Hepatocyte (in vitro differentiated cells): Measurements from ENCODE around the gene CLIP2. TPM values are rescaled to one million over a fixed set of nuclear protein-coding genes. Genes with fewer than 3 reads are reported as not detected.
A peak's percentile ranks its signal among the peaks of the same experiment; 100 is the strongest.
"Not testable (repeated sequence)": the region's sequence is repeated elsewhere in the genome, so short reads cannot be mapped to it uniquely, and the experiment has no call there.

Experiments used
- DNase-seq: peaks from one replicate; pipeline ENCODE4 v3.0.0-alpha.2; 2016; ENCODE audit warnings: low spot score
- H2AFZ ChIP-seq: fragments of 200-600 bp; sonication (generic); 2 replicates; pipeline ENCODE4 v1.6.0; 2016; ENCODE audit warnings: antibody characterized with exemption, mild to moderate bottlenecking
- H3K27ac ChIP-seq: fragments of 200-600 bp; sonication (generic); 2 replicates; pipeline ENCODE4 v1.5.1; 2016; ENCODE audit warnings: mild to moderate bottlenecking
- H3K27me3 ChIP-seq: fragments of 200-600 bp; sonication (generic); 2 replicates; pipeline ENCODE4 v1.6.1; 2016
- H3K36me3 ChIP-seq: fragments of 200-600 bp; sonication (generic); replicated peaks from 2 replicates; pipeline ENCODE4 v1.5.1; 2016; ENCODE audit warnings: low read depth; ENCODE audit not compliant: insufficient read depth
- H3K4me1 ChIP-seq: fragments of 200-600 bp; sonication (generic); 2 replicates; pipeline ENCODE4 v1.5.1; 2016; ENCODE audit warnings: mild to moderate bottlenecking, moderate library complexity; ENCODE audit not compliant: insufficient read depth
- H3K4me2 ChIP-seq: fragments of 200-600 bp; sonication (generic); 2 replicates; pipeline ENCODE4 v1.6.0; 2016
- H3K4me3 ChIP-seq: fragments of 200-600 bp; sonication (generic); 2 replicates; pipeline ENCODE4 v1.5.1; 2016; ENCODE audit warnings: mild to moderate bottlenecking
- H3K79me2 ChIP-seq: fragments of 200-600 bp; sonication (generic); 2 replicates; pipeline ENCODE4 v1.6.0; 2017; ENCODE audit warnings: mild to moderate bottlenecking
- H3K9me2 ChIP-seq: fragments of 200-600 bp; sonication (generic); replicated peaks from 2 replicates; pipeline ENCODE4 v1.6.0; 2017; ENCODE audit warnings: mild to moderate bottlenecking; ENCODE audit not compliant: insufficient read depth
- H3K9me3 ChIP-seq: fragments of 200-600 bp; sonication (generic); 2 replicates; pipeline ENCODE4 v1.5.1; 2016; ENCODE audit warnings: low read depth, mild to moderate bottlenecking
- H4K20me1 ChIP-seq: fragments of 200-600 bp; sonication (generic); 2 replicates; pipeline ENCODE4 v1.6.0; 2016; ENCODE audit warnings: mild to moderate bottlenecking; ENCODE audit not compliant: insufficient read depth, poor library complexity, severe bottlenecking
- EZH2 ChIP-seq: fragments of 200-600 bp; sonication (generic); IDR thresholded peaks from 2 replicates; pipeline ENCODE4 v1.6.1; 2016; ENCODE audit warnings: antibody characterized with exemption, mild to moderate bottlenecking, borderline replicate concordance
- EZH2phosphoT487 ChIP-seq: fragments of 200-600 bp; sonication (generic); IDR thresholded peaks from one replicate; pipeline ENCODE4 v1.6.1; 2018; ENCODE audit warnings: antibody characterized with exemption, mild to moderate bottlenecking, low read depth, moderate library complexity; ENCODE audit not compliant: unreplicated experiment, severe bottlenecking
- WGBS: methylation state at CpG from one replicate; pipeline ENCODE4 v1.1.6; 2016; ENCODE audit warnings: low lambda C conversion rate; ENCODE audit errors: missing lambda C conversion rate; 5-methylcytosine and 5-hydroxymethylcytosine counted together
- polyA plus RNA-seq: library from polyadenylated mRNA; unstranded; fragments of >200 nt; fragmentation: Nextera tagmentation; extraction: Ambion mirVana; gene quantifications from 2 replicates; pipeline ENCODE4 v1.2.1, GENCODE V29; 2016
- total RNA-seq: library from RNA; depleted of rRNA; stranded (reverse); fragments of >200 nt; gene quantifications from 2 replicates; pipeline ENCODE4 v1.2.3, GENCODE V29; 2014
- TF ChIP-seq, protein P1 (sequence below): fragments of 200-600 bp; sonication (generic); IDR thresholded peaks from 2 replicates; pipeline ENCODE4 v1.5.1; 2016; ENCODE audit warnings: antibody characterized with exemption, mild to moderate bottlenecking; ENCODE audit not compliant: poor library complexity

Gene CLIP2
- total and polyA plus RNA-seq, 2 experiments from 2014 or later: 17.9 to 28.5 TPM

DNA sequence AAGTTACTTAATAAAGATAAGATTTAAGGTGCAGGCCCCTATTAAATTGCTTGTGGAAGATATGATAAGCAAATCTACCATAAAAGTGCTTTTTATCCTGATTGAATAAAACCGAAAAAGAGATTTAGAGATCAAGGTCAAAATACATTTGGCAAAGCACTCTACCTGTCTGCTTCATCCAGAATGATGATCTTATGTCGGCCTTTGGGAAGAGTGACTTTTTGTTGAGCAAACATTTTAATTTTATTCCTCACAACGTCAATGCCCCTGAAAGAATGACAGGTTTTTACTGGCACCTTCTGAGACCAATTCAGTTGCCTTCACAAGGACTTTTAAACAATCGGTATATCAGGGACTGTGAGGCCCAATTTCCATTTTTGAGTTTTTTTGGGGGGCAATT lies 42.7 kb upstream of the CLIP2 start:
- Histone ChIP-seq H4K20me1 (no peaks in the 10 kb centered on the region), H3K27ac (no peak overlapping the region), H3K79me2 (no peaks in the 10 kb centered on the region), H3K9me2 (no peaks in the 10 kb centered on the region), H3K36me3 (no peaks in the 10 kb centered on the region), H3K27me3 (no peaks in the 10 kb centered on the region), H3K4me3 (no peak overlapping the region), H3K4me1 (no peaks in the 10 kb centered on the region), H2AFZ (no peak overlapping the region), H3K4me2 (no peak overlapping the region), H3K9me3 (no peaks in the 10 kb centered on the region)
- no peak for TF ChIP-seq EZH2phosphoT487
- TF ChIP-seq, protein P1, sequence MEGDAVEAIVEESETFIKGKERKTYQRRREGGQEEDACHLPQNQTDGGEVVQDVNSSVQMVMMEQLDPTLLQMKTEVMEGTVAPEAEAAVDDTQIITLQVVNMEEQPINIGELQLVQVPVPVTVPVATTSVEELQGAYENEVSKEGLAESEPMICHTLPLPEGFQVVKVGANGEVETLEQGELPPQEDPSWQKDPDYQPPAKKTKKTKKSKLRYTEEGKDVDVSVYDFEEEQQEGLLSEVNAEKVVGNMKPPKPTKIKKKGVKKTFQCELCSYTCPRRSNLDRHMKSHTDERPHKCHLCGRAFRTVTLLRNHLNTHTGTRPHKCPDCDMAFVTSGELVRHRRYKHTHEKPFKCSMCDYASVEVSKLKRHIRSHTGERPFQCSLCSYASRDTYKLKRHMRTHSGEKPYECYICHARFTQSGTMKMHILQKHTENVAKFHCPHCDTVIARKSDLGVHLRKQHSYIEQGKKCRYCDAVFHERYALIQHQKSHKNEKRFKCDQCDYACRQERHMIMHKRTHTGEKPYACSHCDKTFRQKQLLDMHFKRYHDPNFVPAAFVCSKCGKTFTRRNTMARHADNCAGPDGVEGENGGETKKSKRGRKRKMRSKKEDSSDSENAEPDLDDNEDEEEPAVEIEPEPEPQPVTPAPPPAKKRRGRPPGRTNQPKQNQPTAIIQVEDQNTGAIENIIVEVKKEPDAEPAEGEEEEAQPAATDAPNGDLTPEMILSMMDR: no peak
- no peak for TF ChIP-seq EZH2
- WGBS: 44% methylated on average over 4 of the region's 4 CpGs
- no peak for DNase-seq

DNA sequence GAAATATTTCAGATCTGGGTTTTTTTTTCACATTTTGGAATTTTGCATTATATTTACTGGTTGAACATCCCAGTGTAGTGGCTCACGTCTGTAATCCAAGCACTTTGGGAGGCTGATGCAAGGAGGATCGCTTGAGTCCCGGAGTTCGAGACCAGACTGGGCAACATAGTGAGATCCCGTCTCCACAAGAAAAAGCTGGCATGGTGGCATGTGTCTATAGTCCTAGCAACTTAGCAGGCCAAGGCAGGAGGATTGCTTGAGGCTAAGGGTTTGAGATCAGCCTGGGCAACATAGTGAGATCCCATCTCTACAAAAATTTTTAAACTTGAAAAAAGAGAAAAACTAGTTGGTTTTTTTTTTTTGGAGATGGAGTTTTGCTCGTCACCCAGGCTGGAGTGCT lies 41.1 kb upstream of the CLIP2 start:
- no peaks in the 10 kb centered on the region for H3K36me3 ChIP-seq
- H3K27me3 ChIP-seq: no peaks in the 10 kb centered on the region
- no peak overlapping the region for H3K4me2 ChIP-seq
- no peaks in the 10 kb centered on the region for H3K9me3 ChIP-seq
- no peak overlapping the region for H3K4me3 ChIP-seq
- no peak for DNase-seq
- no peak overlapping the region for H3K27ac ChIP-seq
- no peaks in the 10 kb centered on the region for H4K20me1 ChIP-seq
- H3K79me2 ChIP-seq: peaks cover 8% of the 10 kb centered on the region
- H2AFZ ChIP-seq: no peak overlapping the region
- H3K4me1 ChIP-seq: peaks cover under 1% of the 10 kb centered on the region
- TF ChIP-seq EZH2 (no peak), EZH2phosphoT487 (no peak)
- TF ChIP-seq, protein P1: no peak
- WGBS: 99% methylated on average over 6 of the region's 6 CpGs
- no peaks in the 10 kb centered on the region for H3K9me2 ChIP-seq

DNA sequence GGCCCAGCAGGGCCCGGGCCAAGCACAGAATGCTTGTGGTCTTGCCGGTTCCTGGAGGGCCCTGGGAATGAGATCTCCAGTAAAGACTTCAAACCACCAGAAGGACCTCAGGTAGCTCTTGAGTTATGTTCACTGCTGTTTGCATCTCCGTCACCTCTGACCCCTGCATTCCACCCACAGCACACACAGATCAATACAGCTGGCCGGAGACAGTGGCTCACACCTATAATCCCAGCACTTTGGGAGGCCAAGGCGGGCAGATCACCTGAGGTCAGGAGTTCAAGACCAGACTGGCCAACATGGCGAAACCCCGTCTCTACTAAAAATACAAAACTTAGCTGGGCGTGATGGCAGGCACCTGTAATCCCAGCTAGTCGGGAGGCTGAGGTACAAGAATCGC lies 40.1 kb upstream of the CLIP2 start:
- not testable (repeated sequence) for H3K4me3 ChIP-seq, H3K4me2 ChIP-seq, H3K27ac ChIP-seq, H3K27me3 ChIP-seq, H3K36me3 ChIP-seq, H3K9me2 ChIP-seq, DNase-seq, H2AFZ ChIP-seq, H4K20me1 ChIP-seq, H3K9me3 ChIP-seq, H3K4me1 ChIP-seq
- peaks cover 17% of the 10 kb centered on the region for H3K79me2 ChIP-seq
- 83% methylated on average over 10 of the region's 10 CpGs for WGBS

DNA sequence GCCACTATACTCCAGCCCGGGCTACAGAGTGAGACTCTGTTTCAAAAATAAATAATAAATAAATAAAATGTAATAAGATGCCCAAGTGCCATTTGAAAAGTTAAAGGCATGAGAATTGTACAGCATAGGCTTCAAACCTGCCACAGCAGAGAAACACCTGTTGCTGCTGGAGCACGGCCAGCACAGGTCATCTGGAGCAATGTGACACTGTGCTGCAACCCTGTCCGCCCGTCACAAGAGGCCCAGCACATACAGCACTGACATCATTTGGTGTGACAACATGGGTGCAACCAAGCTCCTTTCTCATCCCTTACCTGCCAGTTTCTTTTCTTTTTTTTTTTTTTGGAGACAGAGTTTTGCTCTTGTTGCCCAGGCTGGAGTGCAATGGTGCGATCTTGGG lies 36.3 kb upstream of the CLIP2 start:
- Histone ChIP-seq H3K4me1 (peaks cover 18% of the 10 kb centered on the region), H3K9me3 (no peaks in the 10 kb centered on the region), H3K4me2 (peak overlapping the region; percentile 74), H3K36me3 (no peaks in the 10 kb centered on the region), H3K4me3 (no peak overlapping the region), H3K9me2 (no peaks in the 10 kb centered on the region), H3K27ac (no peak overlapping the region), H3K27me3 (no peaks in the 10 kb centered on the region), H4K20me1 (no peaks in the 10 kb centered on the region), H3K79me2 (peaks cover 28% of the 10 kb centered on the region), H2AFZ (no peak overlapping the region)
- 82% methylated on average over 5 of the region's 5 CpGs for WGBS
- DNase-seq: no peak
- no peak for TF ChIP-seq EZH2
- TF ChIP-seq EZH2phosphoT487: no peak
- TF ChIP-seq, protein P1: no peak
